Fibroblast of upper back skin (primary cell): Measurements from ENCODE around the gene PRUNE2.
"Not testable (repeated sequence)": the region's sequence is repeated elsewhere in the genome, so short reads cannot be mapped to it uniquely, and the experiment has no call there.

Source experiments
- DNase-seq: peaks from one replicate; pipeline ENCODE4 v3.0.0-alpha.2; 2013

Gene PRUNE2

GRCh38 chr9:76866689-76867088, 39.2 kb downstream of the PRUNE2 start:
- peak; percentile 94 for DNase-seq

DNA sequence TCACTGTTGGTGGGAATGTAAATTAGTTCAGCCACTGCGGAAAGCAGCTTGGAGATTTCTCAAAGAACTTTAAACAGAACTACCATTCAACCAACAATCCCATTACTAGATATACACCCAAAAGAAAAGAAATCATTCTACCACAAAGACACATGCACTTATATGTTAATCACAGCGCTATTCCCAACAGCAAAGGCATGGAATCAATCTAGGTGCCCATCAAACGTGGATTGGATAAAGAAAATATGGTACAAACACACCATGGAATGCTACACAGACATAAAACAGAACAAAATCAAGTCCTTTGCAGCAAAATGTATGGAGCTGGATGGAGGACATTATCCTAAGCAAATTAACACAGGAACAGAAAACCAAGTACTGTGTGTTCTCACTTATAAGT, 42.1 kb downstream of the PRUNE2 start:
- no peak for DNase-seq

DNA sequence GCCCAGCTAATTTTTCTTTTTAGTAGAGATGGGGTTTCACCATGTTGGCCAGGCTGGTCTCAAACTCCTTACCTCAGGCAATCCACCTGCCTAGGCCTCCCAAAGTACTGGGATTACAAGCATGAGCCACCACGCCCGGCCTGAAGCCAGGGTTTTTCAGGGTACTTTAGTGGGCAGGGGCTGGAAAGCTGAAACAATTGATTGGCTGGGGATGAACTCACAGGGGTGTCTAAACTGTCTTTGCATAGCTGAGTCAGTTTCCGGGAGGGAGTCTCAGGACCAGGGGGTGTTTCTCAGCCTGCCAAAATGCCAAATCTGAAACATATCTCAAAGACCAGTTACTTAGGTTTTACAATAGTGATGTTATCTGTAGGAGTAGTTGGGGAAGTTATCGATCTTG, 46.1 kb downstream of the PRUNE2 start:
- no peak for DNase-seq

GRCh38 chr9:76858248-76858647, 47.7 kb downstream of the PRUNE2 start:
- not testable (repeated sequence) for DNase-seq

GRCh38 chr9:76856016-76856415, 49.9 kb downstream of the PRUNE2 start:
- no peak for DNase-seq

GRCh38 chr9:76855015-76855414, 50.9 kb downstream of the PRUNE2 start:
- peak; percentile 70 for DNase-seq

DNA sequence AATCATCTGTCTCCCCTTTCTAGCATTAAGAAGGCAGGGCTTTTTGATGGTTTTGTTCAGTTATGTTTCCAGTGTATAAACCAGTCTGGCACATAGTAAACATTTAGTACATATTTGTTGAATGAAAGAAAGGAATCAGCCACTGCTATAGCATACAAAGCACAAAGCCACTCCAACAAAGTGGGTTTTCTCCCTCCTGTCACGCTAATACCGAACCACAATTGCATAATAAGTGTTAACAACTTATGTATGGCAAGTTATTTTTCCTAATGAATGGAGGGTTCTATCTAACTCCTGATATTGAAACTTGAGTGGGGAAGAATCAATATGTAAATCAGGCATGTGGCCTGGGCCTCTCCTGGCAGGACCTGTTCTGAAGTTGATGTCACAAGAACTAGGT, 53.9 kb downstream of the PRUNE2 start:
- no peak for DNase-seq

GRCh38 chr9:76846297-76846696, 59.6 kb downstream of the PRUNE2 start:
- DNase-seq = peak; percentile 47

DNA sequence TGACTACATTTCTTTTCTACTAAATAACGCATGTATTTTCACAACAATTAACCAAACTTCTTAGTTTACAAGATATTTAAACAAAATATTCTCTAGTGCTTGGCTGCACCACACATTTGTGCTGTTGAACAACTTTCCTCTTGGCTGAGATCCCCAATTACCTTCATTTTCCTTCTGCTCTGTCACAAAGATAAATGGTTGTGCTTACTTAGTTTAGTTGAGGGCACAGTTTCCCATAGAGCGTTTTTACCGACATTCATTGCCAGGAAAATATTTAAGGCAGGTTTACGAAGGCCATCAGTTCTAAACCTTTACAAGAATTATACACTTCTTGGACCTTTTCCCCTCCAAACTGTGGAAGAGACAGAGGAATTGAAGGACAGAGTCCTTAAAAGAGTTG, 60.7 kb downstream of the PRUNE2 start:
- DNase-seq = no peak

DNA sequence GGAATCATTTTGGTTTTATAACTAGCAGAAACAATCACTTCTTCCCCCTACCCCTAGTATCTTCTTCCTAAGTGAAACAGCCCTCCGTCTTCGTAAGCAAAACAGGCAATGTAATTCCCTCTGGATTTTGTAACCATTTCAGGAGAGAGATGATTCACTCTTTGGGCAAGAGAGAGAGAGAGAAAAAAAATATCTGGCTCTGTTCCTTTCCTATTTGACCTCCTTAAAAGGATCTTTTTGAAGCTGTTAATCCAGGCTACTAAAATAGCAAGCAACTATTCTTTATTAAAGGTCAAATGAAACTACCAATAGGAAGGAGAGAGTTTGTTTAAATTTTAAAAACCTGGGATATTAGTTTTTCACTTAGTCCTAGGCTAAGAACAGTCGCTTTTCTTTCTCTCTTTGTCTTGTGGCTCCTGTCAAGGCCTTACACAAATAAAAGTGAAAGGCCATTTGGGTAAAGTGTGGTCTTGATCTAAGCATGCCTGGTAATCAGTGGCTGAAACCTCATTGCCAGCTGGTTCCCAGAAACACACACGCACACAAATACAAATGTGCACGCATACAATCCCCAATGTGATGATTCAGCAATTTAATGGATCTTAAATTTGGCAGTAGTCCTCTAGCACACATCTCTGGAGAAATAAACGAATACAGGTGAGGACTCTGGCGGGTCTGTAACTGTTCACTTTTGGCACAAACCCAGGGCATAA, 70.2 kb downstream of the PRUNE2 start:
- DNase-seq = peak; percentile 94

- DNase-seq = peak; percentile 27
Observed at GRCh38 chr9:76828447-76828846, 77.5 kb downstream of the PRUNE2 start.

DNA sequence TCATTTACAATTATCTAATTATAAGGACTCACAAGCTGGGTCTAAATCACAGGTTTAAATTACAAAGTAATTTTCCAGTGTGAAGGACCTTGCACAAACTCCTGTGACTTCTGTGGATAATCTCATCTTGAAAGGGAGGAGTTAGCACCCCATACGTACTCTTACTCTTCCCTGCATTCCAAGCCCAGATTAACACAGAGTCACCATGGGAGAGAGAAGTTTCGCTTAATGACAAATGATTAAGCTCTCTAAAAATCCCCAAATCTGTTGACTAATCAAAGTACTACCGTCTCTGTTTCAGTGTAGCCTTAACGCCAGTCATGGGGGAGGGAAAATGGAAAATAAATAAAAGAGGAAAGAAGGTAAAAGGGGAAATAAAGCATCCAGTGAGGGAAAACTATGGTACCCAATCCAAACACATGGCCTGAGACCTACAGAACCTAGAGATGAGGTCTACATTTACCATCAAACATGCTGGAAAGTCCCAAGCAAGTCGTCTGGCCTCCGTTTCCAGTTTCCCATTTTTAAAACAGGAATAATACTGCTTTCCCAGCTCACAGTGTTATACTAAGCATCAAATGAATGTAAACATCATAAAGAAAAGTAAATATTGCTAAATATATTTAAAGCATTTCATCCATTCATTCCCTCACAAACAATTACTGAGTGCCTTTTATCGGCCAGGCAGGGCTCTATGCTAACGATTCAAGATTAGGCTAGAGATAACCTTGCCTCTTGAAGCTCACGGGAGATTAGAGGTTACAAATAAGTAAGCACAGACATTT, 78.4 kb downstream of the PRUNE2 start:
- no peak for DNase-seq

GRCh38 chr9:76820431-76820830, 85.5 kb downstream of the PRUNE2 start:
- no peak for DNase-seq

GRCh38 chr9:76818271-76818670, 87.6 kb downstream of the PRUNE2 start:
- DNase-seq = peak; percentile 99

GRCh38 chr9:76817489-76817888, 88.4 kb downstream of the PRUNE2 start:
- DNase-seq = peak; percentile 55

DNA sequence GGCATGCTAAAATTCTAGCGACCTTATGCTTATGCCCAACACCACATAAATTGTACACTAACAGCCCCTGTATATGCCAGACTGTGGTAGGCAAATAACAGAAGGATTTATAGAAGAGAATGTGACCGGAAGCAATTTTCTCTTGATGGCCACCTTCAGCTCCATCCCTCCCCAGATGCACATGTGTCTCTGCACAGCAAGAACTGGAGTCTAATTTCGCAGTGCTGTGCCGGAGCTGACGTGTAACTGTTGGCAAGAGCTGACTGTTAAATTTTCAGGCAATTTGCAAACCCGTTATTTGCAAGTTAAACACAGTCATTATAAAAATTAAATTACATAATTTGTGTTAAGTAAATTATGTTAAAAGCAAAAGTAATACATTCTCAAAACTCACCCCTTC, 93.3 kb downstream of the PRUNE2 start:
- no peak for DNase-seq

DNA sequence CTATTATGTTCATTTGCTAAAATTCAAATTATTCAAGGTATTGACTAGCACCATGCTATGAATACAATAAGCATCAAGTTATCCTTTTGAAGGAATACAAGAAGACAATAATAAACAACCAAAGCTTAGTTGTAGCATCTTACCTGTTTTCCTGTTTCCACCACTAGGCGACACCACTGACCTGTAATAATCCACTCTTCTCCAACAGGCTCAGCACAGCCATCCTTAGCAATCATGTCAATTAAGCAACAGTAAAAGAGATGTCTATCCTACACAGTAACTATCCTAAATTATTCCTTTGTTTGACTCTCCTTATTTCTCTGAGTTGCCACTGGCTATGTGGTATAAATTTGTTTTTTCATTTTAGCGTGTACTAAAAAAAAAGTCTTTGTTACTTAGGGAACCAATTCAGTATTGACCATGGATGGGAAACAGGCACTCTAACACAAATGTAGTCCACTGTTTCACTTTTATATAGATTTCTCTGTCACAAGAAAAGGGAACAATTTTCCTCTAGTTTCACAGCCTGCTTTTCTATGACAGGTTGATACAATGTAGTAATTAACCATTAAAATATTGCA, 95.4 kb downstream of the PRUNE2 start:
- DNase-seq = peak; percentile 66

- DNase-seq = no peak
Observed at GRCh38 chr9:76808636-76809035, 97.3 kb downstream of the PRUNE2 start.

DNA sequence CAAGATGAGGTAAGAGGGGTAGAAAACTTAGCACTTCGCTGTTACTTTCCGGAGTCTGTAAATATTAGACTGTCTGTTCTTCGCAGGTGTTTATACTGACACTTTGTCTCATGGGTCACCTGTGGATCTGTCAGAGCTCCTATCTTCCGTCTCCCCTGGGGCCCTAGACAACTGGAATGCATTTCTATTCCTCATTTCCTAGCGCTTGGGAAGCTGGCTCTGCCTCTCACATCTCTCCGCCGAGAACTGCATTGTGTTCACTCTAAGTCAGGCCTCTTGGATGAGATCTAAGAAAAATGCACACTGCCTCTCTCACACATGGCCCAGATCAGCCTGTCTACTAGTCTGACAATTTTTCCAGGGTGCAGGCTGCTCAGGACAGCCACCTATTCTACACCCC, 102.2 kb downstream of the PRUNE2 start:
- no peak for DNase-seq

- DNase-seq = no peak
Observed at GRCh38 chr9:76803083-76803482, 102.8 kb downstream of the PRUNE2 start.

- no peak for DNase-seq
Observed at GRCh38 chr9:76800901-76801300, 105.0 kb downstream of the PRUNE2 start.

DNA sequence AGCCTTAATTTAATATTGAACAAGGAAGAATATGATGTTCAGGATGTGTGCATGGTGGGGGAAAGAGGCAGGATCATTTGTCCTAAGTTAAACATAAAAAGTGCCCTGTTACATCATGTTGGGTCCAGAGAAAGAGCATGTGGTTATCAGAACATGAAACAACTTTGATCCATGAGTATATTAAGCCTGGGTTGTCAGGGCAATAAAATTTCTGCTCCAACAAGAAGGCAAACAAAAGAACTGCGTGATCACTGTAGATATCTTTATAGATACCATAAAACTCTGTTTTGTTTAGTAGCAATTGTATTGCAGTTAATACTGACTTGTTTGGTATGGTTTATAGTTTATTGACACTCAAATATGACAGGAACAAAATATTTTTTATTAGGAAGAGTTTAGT, 106.4 kb downstream of the PRUNE2 start:
- DNase-seq = no peak

DNA sequence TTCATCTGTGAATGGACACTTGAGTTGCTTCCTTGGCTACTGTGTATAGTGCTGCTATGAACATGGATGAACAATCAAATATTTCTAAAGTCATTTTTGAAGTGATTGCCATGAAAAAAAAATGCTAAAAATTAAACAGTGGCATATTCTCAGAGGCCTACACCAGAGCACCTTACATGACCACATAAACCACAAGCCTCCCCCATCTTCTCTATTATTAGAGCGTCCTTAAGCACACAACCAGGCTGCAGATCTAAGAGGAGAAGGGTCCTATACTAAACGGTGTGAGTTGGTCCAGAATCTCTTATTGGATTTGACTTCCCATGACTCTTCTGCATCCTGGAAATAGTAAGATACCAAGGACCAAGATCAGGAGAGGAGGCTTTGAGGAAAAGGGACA, 107.4 kb downstream of the PRUNE2 start:
- no peak for DNase-seq

GRCh38 chr9:76796296-76796695, 109.6 kb downstream of the PRUNE2 start:
- no peak for DNase-seq
